ENCODE data around the gene GUCY2C. TPM values are rescaled to one million over a fixed set of nuclear protein-coding genes. Genes with fewer than 3 reads are reported as not detected.

GUCY2C gene
- total and polyA plus RNA-seq, 10 of the 15 experiments (the other 5 are each of a cell fraction or from before 2014, with no cell fraction given), result 0.08 to 0.60 (median 0.17) TPM

DNA sequence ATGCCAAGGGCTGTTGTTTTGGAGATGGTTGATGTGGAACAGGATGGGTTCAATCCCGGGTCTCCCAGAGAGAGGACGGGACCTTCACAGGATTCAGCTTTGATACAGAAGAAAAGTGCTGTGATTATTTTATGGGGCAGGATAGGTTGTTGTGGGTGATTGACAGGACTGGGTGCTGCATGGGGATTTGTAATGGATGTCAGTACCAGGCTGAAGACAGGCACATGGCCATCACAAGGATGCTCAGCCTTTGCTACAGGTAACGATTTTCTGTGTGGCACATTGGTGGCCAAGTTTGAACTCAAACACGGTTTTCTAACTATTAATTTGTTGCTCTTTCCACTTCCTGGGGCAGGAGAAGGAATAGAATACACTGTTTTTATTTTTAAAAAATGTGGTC lies 4.5 kb upstream of the GUCY2C start:
- no peaks in the 10 kb centered on the region for H3K79me2 ChIP-seq (ENCODE audit: control insufficient read depth, insufficient read depth, low read length)
- H3K9ac ChIP-seq (ENCODE audit: control insufficient read depth, insufficient read depth, low read length), result no peak overlapping the region
- no peaks in the 10 kb centered on the region for H4K20me1 ChIP-seq (ENCODE audit: control insufficient read depth, insufficient read depth)
- intact Hi-C loops (cut with micrococcal nuclease; ENCODE audit: unreplicated experiment) (no loop called here), in situ Hi-C loops (cut with MboI) (no loop called here)
- POLR2A ChIA-PET, result no interaction called here
- ATAC-seq, result no peak
- no peak overlapping the region for H3K4me3 ChIP-seq
- H3K4me2 ChIP-seq (ENCODE audit: control insufficient read depth, insufficient read depth), result no peak overlapping the region
- RAD21 ChIA-PET (ENCODE audit: unreplicated experiment), result no interaction called here
- FAIRE-seq, result no peak
- H3K9me3 ChIP-seq (replicated peaks; ENCODE audit: control insufficient read depth, insufficient read depth, low read length), result no peaks in the 10 kb centered on the region
- no peak overlapping the region for H2AFZ ChIP-seq (ENCODE audit: control insufficient read depth, low read depth, low read length)
- CTCF ChIA-PET, result interaction anchor here (1.2 kb wide), 1 partner anchor 16 kb away, joined by 3 read pairs; no protein-coding TSS in a partner anchor
- H3K27ac ChIP-seq (ENCODE audit: control insufficient read depth, insufficient read depth), result no peak overlapping the region
- no TSS peak for BruUV-seq (replicated peaks)
- WGBS (ENCODE audit: insufficient coverage, insufficient replicate concordance, low lambda C conversion rate, missing lambda C conversion rate), result 35% methylated on average over 4 of the region's 4 CpGs
- H3K36me3 ChIP-seq (ENCODE audit: control insufficient read depth in 2 of 2, insufficient read depth in 2 of 2, low read length in 1 of 2), result no peaks in the 10 kb centered on the region
- DNase-seq (ENCODE audit: low read depth, low spot score), result no peak
- SMC1A ChIA-PET (ENCODE audit: uncharacterized antibody, unreplicated experiment), result no interaction called here
- no peaks in the 10 kb centered on the region for H3K4me1 ChIP-seq (ENCODE audit: control insufficient read depth, insufficient read depth, low read length)
- no peak for TF ChIP-seq NR2F1 (conservative IDR thresholded peaks at IDR 0.05)
- TF ChIP-seq NRF1 (conservative IDR thresholded peaks at IDR 0.05; ENCODE audit: low read depth, low read length), result no peak
- no peak for TF ChIP-seq ZBED1 (IDR thresholded peaks at IDR 0.05; ENCODE audit: borderline replicate concordance)
- TF ChIP-seq, protein P1, sequence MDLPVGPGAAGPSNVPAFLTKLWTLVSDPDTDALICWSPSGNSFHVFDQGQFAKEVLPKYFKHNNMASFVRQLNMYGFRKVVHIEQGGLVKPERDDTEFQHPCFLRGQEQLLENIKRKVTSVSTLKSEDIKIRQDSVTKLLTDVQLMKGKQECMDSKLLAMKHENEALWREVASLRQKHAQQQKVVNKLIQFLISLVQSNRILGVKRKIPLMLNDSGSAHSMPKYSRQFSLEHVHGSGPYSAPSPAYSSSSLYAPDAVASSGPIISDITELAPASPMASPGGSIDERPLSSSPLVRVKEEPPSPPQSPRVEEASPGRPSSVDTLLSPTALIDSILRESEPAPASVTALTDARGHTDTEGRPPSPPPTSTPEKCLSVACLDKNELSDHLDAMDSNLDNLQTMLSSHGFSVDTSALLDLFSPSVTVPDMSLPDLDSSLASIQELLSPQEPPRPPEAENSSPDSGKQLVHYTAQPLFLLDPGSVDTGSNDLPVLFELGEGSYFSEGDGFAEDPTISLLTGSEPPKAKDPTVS (IDR thresholded peaks at IDR 0.05; ENCODE audit: low read depth, low read length), result no peak
- TF ChIP-seq SMAD5 (IDR thresholded peaks at IDR 0.05; ENCODE audit: low read depth), result no peak
- no peak for TF ChIP-seq ATF2 (IDR thresholded peaks at IDR 0.05; ENCODE audit: low read length)
- TF ChIP-seq RUNX3 (IDR thresholded peaks at IDR 0.05; ENCODE audit: low read length), result no peak
- TF ChIP-seq ZSCAN29 (IDR thresholded peaks at IDR 0.05), result no peak
- TF ChIP-seq CBX5 (IDR thresholded peaks at IDR 0.05; ENCODE audit: low read depth), result no peak
- no peak for TF ChIP-seq JUNB (IDR thresholded peaks at IDR 0.05)
- TF ChIP-seq, protein P2, sequence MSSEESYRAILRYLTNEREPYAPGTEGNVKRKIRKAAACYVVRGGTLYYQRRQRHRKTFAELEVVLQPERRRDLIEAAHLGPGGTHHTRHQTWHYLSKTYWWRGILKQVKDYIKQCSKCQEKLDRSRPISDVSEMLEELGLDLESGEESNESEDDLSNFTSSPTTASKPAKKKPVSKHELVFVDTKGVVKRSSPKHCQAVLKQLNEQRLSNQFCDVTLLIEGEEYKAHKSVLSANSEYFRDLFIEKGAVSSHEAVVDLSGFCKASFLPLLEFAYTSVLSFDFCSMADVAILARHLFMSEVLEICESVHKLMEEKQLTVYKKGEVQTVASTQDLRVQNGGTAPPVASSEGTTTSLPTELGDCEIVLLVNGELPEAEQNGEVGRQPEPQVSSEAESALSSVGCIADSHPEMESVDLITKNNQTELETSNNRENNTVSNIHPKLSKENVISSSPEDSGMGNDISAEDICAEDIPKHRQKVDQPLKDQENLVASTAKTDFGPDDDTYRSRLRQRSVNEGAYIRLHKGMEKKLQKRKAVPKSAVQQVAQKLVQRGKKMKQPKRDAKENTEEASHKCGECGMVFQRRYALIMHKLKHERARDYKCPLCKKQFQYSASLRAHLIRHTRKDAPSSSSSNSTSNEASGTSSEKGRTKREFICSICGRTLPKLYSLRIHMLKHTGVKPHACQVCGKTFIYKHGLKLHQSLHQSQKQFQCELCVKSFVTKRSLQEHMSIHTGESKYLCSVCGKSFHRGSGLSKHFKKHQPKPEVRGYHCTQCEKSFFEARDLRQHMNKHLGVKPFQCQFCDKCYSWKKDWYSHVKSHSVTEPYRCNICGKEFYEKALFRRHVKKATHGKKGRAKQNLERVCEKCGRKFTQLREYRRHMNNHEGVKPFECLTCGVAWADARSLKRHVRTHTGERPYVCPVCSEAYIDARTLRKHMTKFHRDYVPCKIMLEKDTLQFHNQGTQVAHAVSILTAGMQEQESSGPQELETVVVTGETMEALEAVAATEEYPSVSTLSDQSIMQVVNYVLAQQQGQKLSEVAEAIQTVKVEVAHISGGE (CRISPR knock-in tag; IDR thresholded peaks at IDR 0.05), result no peak
- TF ChIP-seq, protein P3, sequence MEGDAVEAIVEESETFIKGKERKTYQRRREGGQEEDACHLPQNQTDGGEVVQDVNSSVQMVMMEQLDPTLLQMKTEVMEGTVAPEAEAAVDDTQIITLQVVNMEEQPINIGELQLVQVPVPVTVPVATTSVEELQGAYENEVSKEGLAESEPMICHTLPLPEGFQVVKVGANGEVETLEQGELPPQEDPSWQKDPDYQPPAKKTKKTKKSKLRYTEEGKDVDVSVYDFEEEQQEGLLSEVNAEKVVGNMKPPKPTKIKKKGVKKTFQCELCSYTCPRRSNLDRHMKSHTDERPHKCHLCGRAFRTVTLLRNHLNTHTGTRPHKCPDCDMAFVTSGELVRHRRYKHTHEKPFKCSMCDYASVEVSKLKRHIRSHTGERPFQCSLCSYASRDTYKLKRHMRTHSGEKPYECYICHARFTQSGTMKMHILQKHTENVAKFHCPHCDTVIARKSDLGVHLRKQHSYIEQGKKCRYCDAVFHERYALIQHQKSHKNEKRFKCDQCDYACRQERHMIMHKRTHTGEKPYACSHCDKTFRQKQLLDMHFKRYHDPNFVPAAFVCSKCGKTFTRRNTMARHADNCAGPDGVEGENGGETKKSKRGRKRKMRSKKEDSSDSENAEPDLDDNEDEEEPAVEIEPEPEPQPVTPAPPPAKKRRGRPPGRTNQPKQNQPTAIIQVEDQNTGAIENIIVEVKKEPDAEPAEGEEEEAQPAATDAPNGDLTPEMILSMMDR (IDR thresholded peaks at IDR 0.05 in 2 of 3, conservative IDR thresholded peaks at IDR 0.05 in 1 of 3; ENCODE audit: control insufficient read depth in 2 of 3, extremely low read depth in 1 of 3, insufficient read depth in 1 of 3, low read depth in 3 of 3, low read length in 3 of 3), result no peak
- no peak for TF ChIP-seq MAX (IDR thresholded peaks at IDR 0.05; ENCODE audit: low read depth, low read length)
- no peak for TF ChIP-seq RBBP5 (conservative IDR thresholded peaks at IDR 0.05)
- no peak for TF ChIP-seq KAT2A (conservative IDR thresholded peaks at IDR 0.05; ENCODE audit: control insufficient read depth, low read depth, low read length)
- no peak for TF ChIP-seq TCF7 (IDR thresholded peaks at IDR 0.05; ENCODE audit: borderline replicate concordance)
- no peaks in the 10 kb centered on the region for H3K27me3 ChIP-seq (replicated peaks in 1 of 2; ENCODE audit: control insufficient read depth in 2 of 2, insufficient read depth in 2 of 2, low read length in 1 of 2)

Measured in GM12878 (cell line).